NCI-H460 (cell line): ENCODE data around the gene ZFP64. TPM values are rescaled to one million over a fixed set of nuclear protein-coding genes. Genes with fewer than 3 reads are reported as not detected.
A peak's percentile ranks its signal among the peaks of the same experiment; 100 is the strongest.
"Not testable (repeated sequence)": the region's sequence is repeated elsewhere in the genome, so short reads cannot be mapped to it uniquely, and the experiment has no call there.

ENCODE experiments used
- DNase-seq: peaks from one replicate; pipeline ENCODE4 v3.0.0-alpha.2; 2016; ENCODE audit warnings: low read depth; ENCODE audit errors: extremely low read depth
- polyA plus RNA-seq: library from polyadenylated mRNA; depleted of rRNA; stranded (reverse); fragments of >200 nt; gene quantifications from 2 replicates; pipeline ENCODE4 v1.2.3, GENCODE V29; 2014; cell fraction: nucleus; rRNA removed
- total RNA-seq: library from RNA; depleted of rRNA; stranded (reverse); fragments of >200 nt; shearing (Covaris generic); gene quantifications from 2 replicates; pipeline ENCODE4 v1.2.3, GENCODE V29; 2014; rRNA removed

Gene ZFP64
- 27.6 and 35.9 TPM in 2 replicates for total RNA-seq
- polyA plus RNA-seq, result 30.2 and 34.6 TPM in 2 replicates

GRCh38 chr20:52191132-52191915 is at the start of gene ZFP64:
Gene ZFP64 (minus strand): TSS chr20:52191779. CDS start chr20:52191636, 143 bp downstream.
- DNase-seq, result peak; percentile 72

- no peak for DNase-seq
Observed at GRCh38 chr20:52240802-52241201, 49.2 kb upstream of the ZFP64 start.

GRCh38 chr20:52239102-52239501 is 47.5 kb upstream of the ZFP64 start:
- no peak for DNase-seq

- no peak for DNase-seq
Observed at GRCh38 chr20:52236292-52236691, 44.7 kb upstream of the ZFP64 start.

- no peak for DNase-seq
Observed at GRCh38 chr20:52235129-52235528, 43.5 kb upstream of the ZFP64 start.

- DNase-seq, result no peak
Observed at GRCh38 chr20:52234302-52235045, 42.9 kb upstream of the ZFP64 start.

GRCh38 chr20:52231230-52231746 is 39.7 kb upstream of the ZFP64 start:
- DNase-seq, result no peak

GRCh38 chr20:52230409-52230808 is 38.8 kb upstream of the ZFP64 start:
- DNase-seq, result no peak

GRCh38 chr20:52229346-52229745 is 37.8 kb upstream of the ZFP64 start:
- DNase-seq, result not testable (repeated sequence)

GRCh38 chr20:52226370-52226769 is 34.8 kb upstream of the ZFP64 start:
- no peak for DNase-seq

- no peak for DNase-seq
Observed at GRCh38 chr20:52224920-52225319, 33.3 kb upstream of the ZFP64 start.

- DNase-seq, result not testable (repeated sequence)
Observed at GRCh38 chr20:52221362-52221761, 29.8 kb upstream of the ZFP64 start.

- not testable (repeated sequence) for DNase-seq
Observed at GRCh38 chr20:52220891-52221290, 29.3 kb upstream of the ZFP64 start.

GRCh38 chr20:52219441-52219840 is 27.9 kb upstream of the ZFP64 start:
- DNase-seq, result peak; percentile 44

- DNase-seq, result no peak
Observed at GRCh38 chr20:52217689-52218395, 26.3 kb upstream of the ZFP64 start.

- no peak for DNase-seq
Observed at GRCh38 chr20:52213995-52214394, 22.4 kb upstream of the ZFP64 start.

- no peak for DNase-seq
Observed at GRCh38 chr20:52212943-52213342, 21.4 kb upstream of the ZFP64 start.

- no peak for DNase-seq
Observed at GRCh38 chr20:52210037-52210990, 18.7 kb upstream of the ZFP64 start.

GRCh38 chr20:52209154-52209571 is 17.6 kb upstream of the ZFP64 start:
- DNase-seq, result no peak
